HG02938 (cell line): ENCODE measurements around the gene NEDD4.
"Not testable (repeated sequence)": the region's sequence is repeated elsewhere in the genome, so short reads cannot be mapped to it uniquely, and the experiment has no call there.

Experiments
- ATAC-seq: cut with Tn5 transposase; IDR thresholded peaks from one replicate; pipeline ENCODE4 v1.9.1; 2021; ENCODE audit warnings: mild to moderate bottlenecking, moderate library complexity; ENCODE audit not compliant: unreplicated experiment

Gene NEDD4

GRCh38 chr15:55786341-55786740, 207.1 kb downstream of the NEDD4 start:
- ATAC-seq, result no peak

GRCh38 chr15:55785593-55785992, 207.8 kb downstream of the NEDD4 start:
- not testable (repeated sequence) for ATAC-seq

GRCh38 chr15:55784286-55784685, 209.1 kb downstream of the NEDD4 start:
- ATAC-seq, result no peak

- no peak for ATAC-seq
Observed at GRCh38 chr15:55782901-55783300, 210.5 kb downstream of the NEDD4 start.

GRCh38 chr15:55780292-55780691, 213.1 kb downstream of the NEDD4 start:
- no peak for ATAC-seq

- no peak for ATAC-seq
Observed at GRCh38 chr15:55778932-55779331, 214.5 kb downstream of the NEDD4 start.
